Posterior cingulate gyrus (tissue), 11 donors: Measurements from ENCODE around the gene ATL3.
"Not testable (repeated sequence)": the region's sequence is repeated elsewhere in the genome, so short reads cannot be mapped to it uniquely, and the experiment has no call there.

Experiments
- DNase-seq, 10 donors: peaks; one replicate each; pipeline versions ENCODE4 v3.0.0 to v3.0.0-alpha.2; 2020 to 2021; ENCODE audit warnings: mixed read lengths in 3 of 10
- intact Hi-C: fragments of 100-400 bp; cut with DNase I; formaldehyde crosslinking; loops from one replicate; pipeline ENCODE4 v1.15.1; 2023

Gene ATL3

DNA sequence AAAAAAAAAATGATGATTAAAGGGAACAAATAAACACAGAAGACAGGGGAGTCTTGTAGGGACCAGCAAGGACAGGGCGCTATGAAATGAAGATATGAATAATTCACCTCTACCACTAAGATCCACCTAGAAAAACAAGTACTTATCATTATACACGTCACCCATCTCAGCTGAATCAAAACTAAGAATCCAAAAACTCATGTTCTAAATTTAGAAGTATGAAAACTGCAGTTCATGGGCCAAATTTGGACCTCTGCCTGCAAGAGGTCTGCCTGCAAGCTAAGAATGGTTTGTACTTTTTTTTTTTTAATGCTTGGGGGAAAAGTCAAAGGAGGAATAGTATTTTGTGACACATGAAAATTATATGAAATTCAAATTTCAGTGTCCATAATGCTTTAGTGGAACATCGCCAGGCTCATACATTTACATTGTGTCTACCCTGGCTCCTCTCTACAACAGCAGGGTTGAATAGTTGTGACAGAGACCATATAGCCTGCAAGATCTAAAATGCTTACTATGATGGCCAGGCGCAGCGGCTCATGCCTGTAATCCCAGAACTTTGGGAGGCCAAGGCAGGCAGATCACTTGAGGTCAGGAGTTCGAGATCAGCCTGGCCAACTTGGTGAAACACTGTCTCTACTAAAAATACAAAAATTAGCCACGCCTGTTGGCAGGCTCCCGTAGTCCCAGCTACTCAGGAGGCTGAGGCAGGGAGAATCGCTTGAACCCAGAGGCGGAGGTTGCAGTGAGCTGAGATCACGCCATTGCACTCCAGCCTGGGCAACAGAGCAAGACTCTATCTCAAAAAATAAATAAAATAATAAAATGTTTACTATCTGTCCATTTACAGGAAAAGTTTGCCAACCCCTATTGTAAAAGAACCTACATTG, 68.6 kb downstream of the ATL3 start:
- peak in 1 of 10 donors; percentile 16 for DNase-seq
- intact Hi-C loops: loop anchor here (10.0 kb wide), 1 partner anchor 88 kb away; no protein-coding TSS in a partner anchor

DNA sequence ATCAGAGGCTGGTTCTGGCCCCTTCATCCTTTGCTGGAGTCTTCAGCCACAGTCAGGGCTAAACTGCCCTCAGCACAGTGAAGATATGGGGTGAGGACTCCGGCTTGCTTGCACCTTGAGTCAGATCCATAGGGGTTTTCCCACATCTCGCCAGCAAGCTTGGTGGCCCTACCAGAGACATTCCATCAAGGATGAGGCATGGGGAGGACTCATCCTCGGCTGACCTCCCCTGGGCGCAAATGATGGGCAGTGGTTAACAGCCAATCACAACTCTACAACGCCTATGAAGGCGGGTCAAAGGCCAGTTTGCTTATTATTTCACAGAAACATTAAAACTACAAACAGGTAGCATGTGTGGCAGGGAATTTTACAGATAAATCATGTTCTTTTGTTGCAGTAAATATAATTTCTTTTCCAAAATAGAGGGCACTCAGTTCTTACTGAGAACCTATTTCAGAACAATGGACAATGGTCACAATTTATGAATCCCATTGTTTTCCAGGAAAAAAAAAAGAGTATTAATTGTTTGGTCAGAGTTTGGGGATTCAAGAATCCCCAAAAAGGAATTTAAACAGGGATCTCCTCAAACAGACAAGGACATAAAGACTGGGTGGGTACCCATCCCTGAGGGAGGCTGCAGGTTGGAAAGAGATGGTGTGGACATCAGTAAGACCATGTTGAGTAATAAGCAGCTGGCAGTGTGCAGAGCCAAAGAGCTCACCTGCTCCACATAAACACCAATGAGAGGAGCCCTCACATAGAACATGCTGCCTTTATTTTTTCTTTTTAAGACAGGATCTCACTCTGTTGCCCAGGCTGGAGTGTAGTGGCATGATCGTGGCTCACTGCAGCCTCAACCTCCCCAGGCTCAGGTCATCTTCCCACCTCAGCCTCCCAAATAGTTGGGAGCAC, 71.7 kb downstream of the ATL3 start:
- peak in 3 of 10 donors; percentile 54 to 86 (median 58) for DNase-seq
- intact Hi-C loops: loop anchor here (10.0 kb wide), 1 partner anchor 85 kb away; no protein-coding TSS in a partner anchor

DNA sequence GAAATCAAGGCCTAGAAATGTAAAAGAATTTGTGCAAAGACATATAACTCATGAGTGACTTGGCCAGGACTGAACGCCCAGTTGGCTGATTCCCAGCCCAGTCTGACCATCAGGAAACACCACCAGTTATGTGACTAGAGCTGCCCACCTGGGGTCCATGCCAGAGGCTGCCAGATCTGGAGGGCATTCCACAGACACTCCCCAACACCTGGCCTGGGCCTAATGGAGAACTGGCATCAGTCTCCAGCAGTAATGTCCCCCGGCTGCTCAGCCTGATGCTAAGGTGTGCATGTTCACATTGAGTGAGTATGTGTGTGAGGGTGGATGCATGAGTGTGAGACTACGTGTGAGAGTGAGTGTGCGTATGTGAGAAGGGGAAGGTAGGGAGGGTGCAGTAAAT, 72.6 kb downstream of the ATL3 start:
- DNase-seq: peak in 2 of 10 donors; percentile 7 to 16
- intact Hi-C loops: no loop called here

DNA sequence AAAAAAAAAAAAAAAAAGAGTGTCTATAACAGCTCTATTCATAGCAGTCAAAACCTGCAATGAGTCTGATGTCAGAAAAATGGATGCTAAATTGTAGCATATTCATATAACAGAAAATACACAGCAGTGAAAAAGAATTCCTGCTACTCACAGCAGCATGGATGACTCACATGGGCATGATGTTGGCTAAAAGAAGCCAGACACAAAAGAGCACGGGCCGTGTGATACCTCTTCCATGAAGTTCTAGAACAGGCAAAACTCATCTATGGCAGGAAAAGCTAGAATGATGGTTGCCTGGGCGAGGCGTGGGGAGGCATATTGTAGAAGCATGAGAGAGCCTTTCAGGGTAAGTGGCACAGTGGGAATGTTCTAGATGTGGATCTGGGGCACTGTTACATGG, 75.9 kb downstream of the ATL3 start:
- intact Hi-C loops: no loop called here
- DNase-seq: peak in 3 of 10 donors; percentile 11 to 81 (median 16)

DNA sequence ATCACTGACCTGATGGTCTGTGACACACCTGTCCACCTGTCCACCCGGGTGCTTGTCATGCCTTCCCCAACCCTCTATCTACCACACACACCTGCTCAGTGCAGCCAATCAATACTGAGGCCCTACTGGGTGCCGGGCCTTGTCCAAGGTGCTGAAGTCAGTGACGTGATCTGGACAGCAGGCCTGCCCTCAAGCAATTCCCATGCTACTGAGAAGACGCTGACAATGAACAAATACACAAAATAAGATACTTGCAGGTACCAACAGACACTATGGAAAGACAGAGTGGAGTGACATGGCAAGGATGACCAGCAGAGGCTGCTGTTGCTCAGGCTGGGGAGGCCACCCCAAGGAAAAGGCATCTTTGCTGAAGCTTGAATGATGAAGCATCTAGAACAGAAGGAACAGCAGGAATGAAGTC, 78.2 kb downstream of the ATL3 start:
- intact Hi-C loops: loop anchor here (1.0 kb wide), 1 partner anchor 42 kb away; no protein-coding TSS in a partner anchor
- DNase-seq: peak in 7 of 10 donors; percentile 36 to 92 (median 56)

DNA sequence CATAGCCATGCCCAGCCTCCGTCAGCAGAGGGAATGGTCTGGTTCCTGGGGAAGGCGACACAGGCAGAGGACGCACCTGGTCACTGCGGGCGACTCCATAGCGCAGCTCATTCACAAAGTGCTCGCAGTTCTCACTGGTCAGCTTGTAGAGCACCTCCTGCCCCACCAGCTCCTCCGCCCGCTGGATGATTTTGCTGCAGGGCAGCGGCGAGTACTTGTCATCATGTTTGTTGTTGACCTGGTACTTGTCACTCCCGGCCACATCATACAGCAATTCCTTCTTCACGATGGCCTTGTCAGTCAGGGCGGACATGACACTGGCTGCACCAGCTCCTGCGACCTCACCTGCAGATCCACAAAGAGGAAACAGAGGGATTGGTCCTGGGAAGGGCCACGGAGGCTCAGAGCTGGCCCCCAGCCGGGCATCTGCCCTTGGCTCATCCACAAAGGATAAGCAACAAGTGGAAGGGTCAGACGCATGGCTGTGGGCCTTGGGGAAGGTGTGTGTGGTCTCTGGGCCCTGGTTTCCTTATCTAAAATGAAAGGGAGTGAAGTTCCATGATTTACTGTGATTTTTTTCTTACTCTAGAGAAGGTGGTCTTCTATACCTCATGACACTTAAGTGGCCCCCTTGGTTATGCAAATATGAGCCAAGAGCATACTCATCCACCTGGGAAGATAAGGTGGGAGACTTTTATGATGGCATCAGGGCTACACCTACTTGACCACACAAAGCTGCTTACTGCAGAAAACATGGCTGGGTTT, 81.0 kb downstream of the ATL3 start:
- peak in 1 of 10 donors; percentile 13 for DNase-seq
- intact Hi-C loops: no loop called here

DNA sequence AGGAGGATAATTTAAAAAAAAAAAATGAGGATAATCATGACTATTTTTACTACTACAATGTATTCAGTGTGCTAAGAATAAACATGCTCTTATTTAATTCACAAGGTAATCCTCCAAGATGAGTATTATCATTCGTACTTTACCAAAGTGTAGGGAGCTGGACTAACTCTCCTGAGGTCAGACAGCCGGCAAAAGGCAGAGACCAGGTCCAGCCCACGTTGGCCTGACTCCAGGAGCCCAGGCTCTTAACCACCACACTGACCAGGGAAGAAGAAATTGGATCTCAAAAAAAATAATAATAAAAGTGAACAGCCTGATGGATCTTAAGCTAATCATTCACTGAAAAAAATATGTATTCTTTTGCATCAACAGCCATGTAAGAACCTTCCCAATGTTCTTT, 82.2 kb downstream of the ATL3 start:
- intact Hi-C loops: no loop called here

DNA sequence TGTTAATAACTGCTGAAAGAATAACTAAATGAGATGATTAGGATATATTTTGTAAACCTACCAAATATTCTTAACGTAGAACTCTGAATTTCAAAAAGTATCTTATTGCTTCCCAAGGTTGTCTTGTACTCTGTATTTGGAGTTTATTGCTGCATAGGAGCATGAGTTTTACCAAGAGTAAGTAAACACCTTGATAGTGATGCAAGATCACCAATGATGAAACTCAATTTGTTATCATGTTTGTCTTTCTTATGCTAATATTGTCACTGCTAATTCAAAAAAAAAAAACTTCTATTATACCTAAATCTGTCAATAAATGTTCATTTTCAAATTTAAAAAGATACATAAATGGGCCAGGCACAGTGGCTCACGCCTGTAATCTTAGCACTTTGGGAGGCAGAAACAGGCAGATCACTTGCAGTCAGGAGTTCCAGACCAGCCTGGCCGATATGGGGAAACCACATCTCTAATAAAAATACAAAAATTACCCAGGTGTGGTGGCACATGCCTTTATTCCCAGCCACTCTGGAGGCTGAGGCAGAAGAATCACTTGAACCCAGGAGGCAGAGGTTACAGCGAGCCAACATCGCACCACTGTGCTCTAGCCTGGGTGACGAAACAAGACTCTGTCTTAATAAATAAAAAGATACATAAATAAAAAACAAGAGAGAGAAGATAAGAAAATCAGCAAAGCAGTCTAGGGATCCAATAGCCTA, 84.6 kb downstream of the ATL3 start:
- intact Hi-C loops: no loop called here
- DNase-seq: peak in 1 of 10 donors; percentile 12

More for the DNA sequence above, 82.2 kb downstream of the ATL3 start:
- peak in 1 of 10 donors; percentile 21 for DNase-seq

DNA sequence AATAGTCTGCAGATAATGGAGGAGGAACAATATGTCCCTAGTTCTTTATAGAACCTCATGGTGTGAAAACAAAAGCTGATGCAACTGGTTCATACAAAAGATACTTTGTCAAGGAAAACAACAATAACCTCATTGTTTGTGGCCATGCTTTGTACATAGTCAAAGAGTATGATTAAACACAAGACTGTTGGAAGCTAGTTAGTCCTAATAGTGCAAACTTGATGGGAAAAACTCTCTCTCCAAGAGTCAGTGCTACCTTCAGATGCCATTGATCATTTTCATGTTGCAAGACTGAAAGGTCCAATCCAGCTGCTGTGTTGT, 87.9 kb downstream of the ATL3 start:
- intact Hi-C loops: no loop called here
- no peak for DNase-seq

DNA sequence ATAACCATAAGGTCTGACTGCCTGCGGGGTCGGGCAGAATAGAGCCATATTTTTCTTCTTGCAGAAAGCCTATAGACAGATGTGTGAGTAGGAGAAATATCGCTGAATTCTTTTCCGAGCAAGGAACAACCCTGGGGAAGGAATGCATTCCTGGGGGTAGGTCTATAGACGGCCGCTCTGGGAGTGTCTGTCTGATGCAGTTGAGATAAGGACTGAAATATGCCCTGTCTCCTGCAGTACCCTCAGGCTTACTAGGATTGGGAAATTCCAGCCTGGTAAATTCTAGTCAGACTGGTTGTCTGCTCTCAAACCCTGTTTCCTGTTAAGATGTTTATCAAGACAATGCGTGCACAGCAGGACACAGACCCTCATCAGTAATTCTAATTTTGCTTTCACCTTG, 90.0 kb downstream of the ATL3 start:
- intact Hi-C loops: not testable (repeated sequence)
- peak in 1 of 10 donors; percentile 6 for DNase-seq

DNA sequence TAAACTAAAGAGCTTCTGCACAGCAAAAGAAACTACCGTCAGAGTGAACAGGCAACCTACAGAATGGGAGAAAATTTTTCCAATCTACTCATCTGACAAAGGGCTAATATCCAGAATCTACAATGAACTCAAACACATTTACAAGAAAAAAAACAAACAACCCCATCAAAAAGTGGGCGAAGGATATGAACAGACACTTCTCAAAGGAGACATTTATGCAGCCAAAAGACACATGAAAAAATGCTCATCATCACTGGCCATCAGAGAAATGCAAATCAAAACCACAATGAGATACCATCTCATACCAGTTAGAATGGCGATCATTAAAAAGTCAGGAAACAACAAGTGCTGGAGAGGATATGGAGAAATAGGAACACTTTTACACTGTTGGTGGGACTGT, 92.3 kb downstream of the ATL3 start:
- intact Hi-C loops, DNase-seq: not testable (repeated sequence)

DNA sequence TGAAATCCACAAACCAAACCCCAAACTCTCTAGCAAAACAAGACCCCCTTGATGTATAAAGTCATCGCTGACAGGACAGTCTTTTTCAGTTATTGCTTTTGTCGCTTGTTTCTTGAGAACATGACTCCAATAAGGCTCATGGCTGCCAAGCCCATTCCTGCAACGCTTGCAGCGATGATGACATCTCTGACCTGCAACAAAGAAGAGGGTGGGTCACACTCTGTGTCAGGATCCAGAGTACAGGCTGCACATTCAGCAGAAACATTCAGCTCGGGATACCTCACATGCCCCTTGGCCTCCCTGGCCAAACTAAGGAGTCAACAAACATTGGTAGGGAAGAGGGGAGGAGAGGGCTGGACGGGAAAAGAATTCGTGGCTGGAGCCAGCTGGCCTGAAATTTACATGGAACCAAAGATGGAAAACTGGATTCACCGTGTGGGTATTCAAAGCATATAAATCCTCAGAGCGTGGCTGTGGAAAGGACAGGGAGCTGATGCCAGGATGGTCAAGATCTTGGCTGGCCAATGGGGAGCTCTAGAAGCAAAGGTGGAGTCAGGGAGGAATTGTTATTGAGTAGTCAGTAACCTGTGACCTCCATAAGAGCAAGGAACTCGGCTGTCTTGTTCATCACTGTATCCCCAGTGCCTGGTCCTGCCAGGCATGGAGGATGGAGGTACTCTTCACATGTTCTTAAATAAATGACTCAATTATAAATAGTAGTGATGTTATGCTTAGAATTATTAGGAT, 96.1 kb downstream of the ATL3 start:
- intact Hi-C loops: no loop called here
- peak in 1 of 10 donors; percentile 31 for DNase-seq
